ENCODE results near the gene RAB11FIP3. TPM values are rescaled to one million over a fixed set of nuclear protein-coding genes. Genes with fewer than 3 reads are reported as not detected.

RAB11FIP3 gene
- polyA plus RNA-seq, 1 donor, result 114 TPM

DNA sequence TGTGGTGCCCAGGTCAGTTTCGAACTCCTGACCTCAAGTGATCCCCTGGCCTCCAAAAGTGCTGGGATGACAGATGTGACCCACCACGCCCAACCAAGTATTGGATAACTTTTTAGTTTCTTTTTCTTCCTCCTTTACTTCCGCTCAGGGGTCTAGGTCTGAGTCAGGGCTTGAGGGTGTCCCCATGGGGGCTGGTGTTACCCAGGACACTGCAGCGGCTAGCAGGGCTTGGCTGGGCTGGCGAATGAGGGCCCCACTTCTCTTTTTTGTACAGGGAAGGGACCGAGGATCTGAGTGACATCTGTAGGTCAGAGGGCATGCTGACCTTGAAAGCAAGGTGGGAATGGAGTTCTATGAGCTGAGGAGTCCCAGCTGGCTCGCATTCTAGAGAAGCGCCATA, 24.9 kb downstream of the RAB11FIP3 start:
- Histone ChIP-seq H3K4me1 (ENCODE audit: control insufficient read depth, insufficient read depth, low read length) (peaks cover 11% of the 10 kb centered on the region), H3K27me3 (ENCODE audit: control insufficient read depth, insufficient read depth, low read length) (no peaks in the 10 kb centered on the region), H3K9me3 (ENCODE audit: control insufficient read depth, low read depth, low read length) (no peaks in the 10 kb centered on the region), H3K4me3 (ENCODE audit: low read length) (no peak overlapping the region), H3K36me3 (ENCODE audit: control insufficient read depth, insufficient read depth, low read length) (peaks cover 3% of the 10 kb centered on the region), H3K27ac (ENCODE audit: low read length) (peak overlapping the region; percentile 47)
- WGBS (ENCODE audit: insufficient coverage, low lambda C conversion rate), result no CpG with 5 or more reads among the region's 8 CpGs
- no peak for DNase-seq

DNA sequence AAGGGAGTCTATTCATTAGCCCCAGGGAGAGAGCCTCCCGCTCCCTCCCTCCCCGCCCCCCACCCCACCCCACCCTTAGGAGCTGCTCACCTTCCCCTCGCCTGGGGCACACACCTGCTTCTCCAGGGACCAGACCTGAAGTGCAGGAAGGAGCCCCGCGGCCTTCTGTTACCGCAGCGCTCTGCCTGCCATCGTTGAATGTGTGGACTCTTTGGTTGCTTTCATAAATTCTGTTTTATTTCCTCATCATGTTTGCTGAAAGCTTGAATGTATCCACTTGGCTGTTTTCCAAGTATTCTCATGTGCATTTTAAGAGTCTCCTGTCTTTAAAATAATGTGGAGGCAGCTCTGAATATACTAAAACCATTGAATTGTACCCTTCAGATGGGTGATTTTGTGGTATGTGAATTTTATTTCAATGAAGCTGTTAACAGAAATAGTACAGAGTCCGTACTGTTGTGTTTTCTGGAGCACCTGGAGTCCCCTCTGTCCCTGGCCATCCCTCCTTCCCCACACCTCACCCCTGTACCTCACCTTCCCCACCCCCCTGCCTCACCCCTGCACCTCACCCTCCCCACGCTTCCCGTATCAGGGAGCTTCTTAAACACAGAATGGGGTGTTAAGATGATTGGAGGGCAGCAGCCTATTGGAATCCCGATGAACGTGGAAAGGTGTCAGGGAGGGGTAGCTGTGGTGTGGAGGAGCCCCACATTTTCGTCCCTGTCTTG, 25.5 kb downstream of the RAB11FIP3 start:
- H3K27ac ChIP-seq (ENCODE audit: low read length), result peak overlapping the region; percentile 8
- H3K27me3 ChIP-seq (ENCODE audit: control insufficient read depth, insufficient read depth, low read length), result no peaks in the 10 kb centered on the region
- no peak overlapping the region for H3K4me3 ChIP-seq (ENCODE audit: low read length)
- no peaks in the 10 kb centered on the region for H3K9me3 ChIP-seq (ENCODE audit: control insufficient read depth, low read depth, low read length)
- DNase-seq, result peak in 1 of 2 donors; percentile 51
- peaks cover 4% of the 10 kb centered on the region for H3K36me3 ChIP-seq (ENCODE audit: control insufficient read depth, insufficient read depth, low read length)
- peaks cover 11% of the 10 kb centered on the region for H3K4me1 ChIP-seq (ENCODE audit: control insufficient read depth, insufficient read depth, low read length)
- WGBS (ENCODE audit: insufficient coverage, low lambda C conversion rate), result no CpG with 5 or more reads among the region's 14 CpGs

- H3K4me3 ChIP-seq (ENCODE audit: low read length), result no peak overlapping the region
- H3K27ac ChIP-seq (ENCODE audit: low read length), result no peak overlapping the region
- WGBS (ENCODE audit: insufficient coverage, low lambda C conversion rate), result no CpG with 5 or more reads among the region's 13 CpGs
- H3K9me3 ChIP-seq (ENCODE audit: control insufficient read depth, low read depth, low read length), result no peaks in the 10 kb centered on the region
- DNase-seq, result no peak
- peaks cover 4% of the 10 kb centered on the region for H3K36me3 ChIP-seq (ENCODE audit: control insufficient read depth, insufficient read depth, low read length)
- H3K27me3 ChIP-seq (ENCODE audit: control insufficient read depth, insufficient read depth, low read length), result no peaks in the 10 kb centered on the region
- H3K4me1 ChIP-seq (ENCODE audit: control insufficient read depth, insufficient read depth, low read length), result peaks cover 29% of the 10 kb centered on the region
Measured at GRCh38 chr16:454397-454940, 29.0 kb downstream of the RAB11FIP3 start.

DNA sequence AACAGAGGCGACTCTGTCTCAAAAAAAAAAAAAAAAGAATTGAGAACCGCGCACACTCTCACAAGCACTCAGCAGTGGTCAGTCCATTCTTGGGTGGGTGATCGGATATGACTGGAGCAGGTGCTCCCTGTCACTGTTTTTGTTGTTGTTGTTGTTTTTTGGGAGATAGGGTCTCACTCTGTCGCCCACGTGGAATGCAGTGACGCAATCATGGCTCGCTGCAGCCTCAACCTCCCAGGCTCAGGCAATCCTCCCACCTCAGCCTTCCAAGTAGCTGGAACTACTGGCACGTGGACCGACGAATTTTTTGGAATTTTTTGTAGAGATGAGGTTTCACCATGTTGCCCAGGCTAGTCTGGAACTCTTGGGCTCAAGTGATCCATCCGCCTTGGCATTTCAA, 30.0 kb downstream of the RAB11FIP3 start:
- peaks cover 4% of the 10 kb centered on the region for H3K36me3 ChIP-seq (ENCODE audit: control insufficient read depth, insufficient read depth, low read length)

DNA sequence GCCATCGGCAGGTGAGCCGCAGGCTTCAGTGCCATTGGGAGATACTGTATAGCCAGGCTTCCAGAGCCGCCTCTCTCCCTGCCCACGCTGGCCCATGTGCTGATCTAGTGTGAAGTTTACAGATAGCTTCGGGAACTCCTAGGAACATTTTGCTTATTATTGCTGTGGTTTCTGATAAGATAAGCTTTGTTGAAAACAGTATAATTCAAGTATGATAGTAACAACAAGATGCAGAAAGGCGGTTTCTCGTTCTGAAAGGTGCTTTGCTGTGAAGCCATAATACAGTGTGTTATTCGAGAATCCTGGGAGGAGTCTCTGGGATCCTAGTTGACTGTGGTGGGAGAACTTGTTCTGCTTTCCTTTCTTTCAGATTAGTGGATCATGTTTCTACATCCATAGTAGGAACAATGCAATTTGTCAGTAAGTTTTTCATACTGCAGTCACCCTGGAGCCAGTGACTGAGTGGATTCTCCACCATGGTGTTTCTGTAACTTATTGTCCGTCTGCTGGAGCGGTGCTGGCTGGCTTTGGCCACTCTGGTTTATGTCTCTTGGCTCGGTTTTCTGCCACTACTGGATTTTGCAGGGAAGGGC, 31.5 kb downstream of the RAB11FIP3 start:
- 13% methylated on average over 3 of the region's 11 CpGs for WGBS (ENCODE audit: insufficient coverage, low lambda C conversion rate)
- Histone ChIP-seq H3K4me3 (ENCODE audit: low read length) (no peak overlapping the region), H3K36me3 (ENCODE audit: control insufficient read depth, insufficient read depth, low read length) (peaks cover 14% of the 10 kb centered on the region), H3K4me1 (ENCODE audit: control insufficient read depth, insufficient read depth, low read length) (peaks cover 18% of the 10 kb centered on the region), H3K27me3 (ENCODE audit: control insufficient read depth, insufficient read depth, low read length) (no peaks in the 10 kb centered on the region), H3K9me3 (ENCODE audit: control insufficient read depth, low read depth, low read length) (no peaks in the 10 kb centered on the region), H3K27ac (ENCODE audit: low read length) (peak overlapping the region; percentile 55)
- peak in 1 of 2 donors; percentile 51 for DNase-seq

More for the DNA sequence above, 30.0 kb downstream of the RAB11FIP3 start:
- H3K27ac ChIP-seq (ENCODE audit: low read length), result no peak overlapping the region
- H3K27me3 ChIP-seq (ENCODE audit: control insufficient read depth, insufficient read depth, low read length), result no peaks in the 10 kb centered on the region
- no peak for DNase-seq
- peaks cover 23% of the 10 kb centered on the region for H3K4me1 ChIP-seq (ENCODE audit: control insufficient read depth, insufficient read depth, low read length)
- no peaks in the 10 kb centered on the region for H3K9me3 ChIP-seq (ENCODE audit: control insufficient read depth, low read depth, low read length)
- WGBS (ENCODE audit: insufficient coverage, low lambda C conversion rate), result no CpG with 5 or more reads among the region's 12 CpGs
- no peak overlapping the region for H3K4me3 ChIP-seq (ENCODE audit: low read length)

- no peak for DNase-seq
- Histone ChIP-seq H3K36me3 (ENCODE audit: control insufficient read depth, insufficient read depth, low read length) (peaks cover 20% of the 10 kb centered on the region), H3K4me1 (ENCODE audit: control insufficient read depth, insufficient read depth, low read length) (peaks cover 22% of the 10 kb centered on the region), H3K4me3 (ENCODE audit: low read length) (no peak overlapping the region), H3K9me3 (ENCODE audit: control insufficient read depth, low read depth, low read length) (peaks cover 5% of the 10 kb centered on the region), H3K27ac (ENCODE audit: low read length) (peak overlapping the region; percentile 55), H3K27me3 (ENCODE audit: control insufficient read depth, insufficient read depth, low read length) (no peaks in the 10 kb centered on the region)
- no CpG with 5 or more reads among the region's 14 CpGs for WGBS (ENCODE audit: insufficient coverage, low lambda C conversion rate)
Measured at GRCh38 chr16:457732-458400, 32.4 kb downstream of the RAB11FIP3 start.

GRCh38 chr16:459761-460160, 34.3 kb downstream of the RAB11FIP3 start:
- Histone ChIP-seq H3K4me3 (ENCODE audit: low read length) (no peak overlapping the region), H3K36me3 (ENCODE audit: control insufficient read depth, insufficient read depth, low read length) (peaks cover 30% of the 10 kb centered on the region), H3K27ac (ENCODE audit: low read length) (no peak overlapping the region), H3K27me3 (ENCODE audit: control insufficient read depth, insufficient read depth, low read length) (no peaks in the 10 kb centered on the region), H3K4me1 (ENCODE audit: control insufficient read depth, insufficient read depth, low read length) (peaks cover 40% of the 10 kb centered on the region), H3K9me3 (ENCODE audit: control insufficient read depth, low read depth, low read length) (peaks cover 5% of the 10 kb centered on the region)
- WGBS (ENCODE audit: insufficient coverage, low lambda C conversion rate), result no CpG with 5 or more reads among the region's 7 CpGs
- no peak for DNase-seq

GRCh38 chr16:460787-461186, 35.3 kb downstream of the RAB11FIP3 start:
- peaks cover 27% of the 10 kb centered on the region for H3K36me3 ChIP-seq (ENCODE audit: control insufficient read depth, insufficient read depth, low read length)
- no CpG with 5 or more reads among the region's 20 CpGs for WGBS (ENCODE audit: insufficient coverage, low lambda C conversion rate)
- peaks cover 40% of the 10 kb centered on the region for H3K4me1 ChIP-seq (ENCODE audit: control insufficient read depth, insufficient read depth, low read length)
- no peaks in the 10 kb centered on the region for H3K27me3 ChIP-seq (ENCODE audit: control insufficient read depth, insufficient read depth, low read length)
- no peak overlapping the region for H3K27ac ChIP-seq (ENCODE audit: low read length)
- peaks cover 5% of the 10 kb centered on the region for H3K9me3 ChIP-seq (ENCODE audit: control insufficient read depth, low read depth, low read length)
- H3K4me3 ChIP-seq (ENCODE audit: low read length), result no peak overlapping the region
- DNase-seq, result no peak

- Histone ChIP-seq H3K9me3 (ENCODE audit: control insufficient read depth, low read depth, low read length) (peaks cover 11% of the 10 kb centered on the region), H3K4me3 (ENCODE audit: low read length) (no peak overlapping the region), H3K27me3 (ENCODE audit: control insufficient read depth, insufficient read depth, low read length) (no peaks in the 10 kb centered on the region), H3K36me3 (ENCODE audit: control insufficient read depth, insufficient read depth, low read length) (peaks cover 34% of the 10 kb centered on the region), H3K4me1 (ENCODE audit: control insufficient read depth, insufficient read depth, low read length) (peaks cover 33% of the 10 kb centered on the region), H3K27ac (ENCODE audit: low read length) (peak overlapping the region; percentile 54)
- 20% methylated on average over 1 of the region's 11 CpGs for WGBS (ENCODE audit: insufficient coverage, low lambda C conversion rate)
- peak; percentile 79 to 91 for DNase-seq
Measured at GRCh38 chr16:463071-463470, 37.6 kb downstream of the RAB11FIP3 start.

DNA sequence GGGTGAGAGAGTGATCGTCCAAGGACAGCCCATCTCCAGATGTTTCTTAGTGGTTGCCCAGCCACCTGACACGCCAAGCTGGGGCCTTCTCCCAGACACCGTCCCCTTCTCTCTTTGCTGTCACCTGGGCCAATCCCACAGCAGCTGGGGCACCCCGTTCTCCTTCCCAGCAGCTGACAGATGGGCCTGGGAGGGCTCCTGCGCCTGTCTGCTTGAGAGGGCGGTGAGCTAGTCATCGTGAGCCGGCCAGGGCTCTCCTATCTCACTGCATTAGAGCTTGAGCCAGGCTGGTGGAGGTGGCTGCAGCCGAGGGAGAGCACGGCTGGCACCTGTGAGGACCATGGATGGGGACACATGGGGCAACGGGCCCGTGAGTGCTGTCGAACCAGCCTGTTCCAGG, 41.2 kb downstream of the RAB11FIP3 start:
- Histone ChIP-seq H3K36me3 (ENCODE audit: control insufficient read depth, insufficient read depth, low read length) (peaks cover 34% of the 10 kb centered on the region), H3K9me3 (ENCODE audit: control insufficient read depth, low read depth, low read length) (peaks cover 13% of the 10 kb centered on the region), H3K4me1 (ENCODE audit: control insufficient read depth, insufficient read depth, low read length) (peaks cover 31% of the 10 kb centered on the region), H3K4me3 (ENCODE audit: low read length) (no peak overlapping the region), H3K27me3 (ENCODE audit: control insufficient read depth, insufficient read depth, low read length) (no peaks in the 10 kb centered on the region), H3K27ac (ENCODE audit: low read length) (no peak overlapping the region)
- WGBS (ENCODE audit: insufficient coverage, low lambda C conversion rate), result no CpG with 5 or more reads among the region's 13 CpGs
- no peak for DNase-seq
